Measurements from ENCODE around the gene AMZ1. TPM values are rescaled to one million over a fixed set of nuclear protein-coding genes. Genes with fewer than 3 reads are reported as not detected.

The AMZ1 gene
- total RNA-seq, 1 experiment from 2014 or later, result 1.2 TPM

DNA sequence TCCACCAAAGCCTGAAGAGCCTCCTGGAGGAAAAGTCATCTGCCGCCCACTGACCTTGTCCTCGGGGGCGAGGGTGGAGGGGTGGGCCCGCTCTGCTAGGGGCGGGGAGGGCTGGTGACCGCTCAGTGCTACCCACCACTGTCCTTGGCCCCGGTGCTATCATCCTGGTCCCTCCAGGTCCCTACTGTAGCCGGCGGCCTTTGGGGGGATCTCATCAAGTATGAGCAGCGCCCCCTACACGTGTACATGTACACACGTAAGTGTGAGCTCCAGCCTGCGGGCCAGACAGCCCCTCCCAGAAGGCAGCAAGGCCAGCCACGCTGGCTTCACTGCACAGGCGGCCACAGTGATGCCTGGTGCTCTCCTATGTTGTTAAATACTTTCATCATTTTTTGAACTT is 36.7 kb upstream of the AMZ1 start:
- no peak for DNase-seq (ENCODE audit: low read depth)

DNA sequence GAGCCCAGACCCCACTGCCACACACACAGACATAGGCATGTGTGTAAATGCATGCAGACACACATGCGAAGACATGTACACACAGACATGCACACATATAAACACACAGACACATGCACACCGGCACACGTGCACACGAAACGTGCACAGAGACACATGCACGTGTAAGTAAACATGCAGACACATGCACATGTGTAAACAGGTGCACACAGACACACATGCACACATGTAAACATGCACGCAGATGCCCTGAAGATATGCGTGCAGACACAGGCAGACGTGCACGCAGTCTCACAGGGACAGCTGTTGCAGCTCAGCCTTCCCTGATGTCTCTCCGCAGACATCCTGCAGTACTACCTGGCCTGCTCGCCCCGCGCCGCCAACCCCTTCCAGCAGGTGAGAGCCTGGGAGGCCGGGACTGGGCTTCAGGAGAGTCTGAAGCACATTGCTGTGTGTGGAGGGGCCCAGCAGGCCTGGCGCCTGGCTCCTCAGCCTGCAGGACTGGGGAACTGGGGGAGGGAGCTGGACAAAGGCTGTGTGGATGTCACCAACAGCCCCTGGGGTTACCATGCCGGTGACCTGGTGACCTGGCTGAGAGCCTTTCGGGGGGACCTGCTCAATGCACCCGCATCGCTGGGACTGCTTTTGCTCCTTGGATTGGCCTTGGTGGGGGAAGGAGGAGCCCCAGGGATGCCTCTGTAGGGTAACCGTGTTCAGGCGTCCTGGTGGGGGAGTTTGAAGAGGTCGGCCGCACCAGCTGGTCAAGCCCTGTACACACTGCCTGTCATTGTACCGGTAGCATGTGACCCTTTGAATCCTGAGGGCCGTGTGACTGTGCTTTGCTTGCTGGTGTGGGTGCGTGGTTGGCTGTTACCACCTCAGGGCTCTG is 35.9 kb upstream of the AMZ1 start:
- DNase-seq (ENCODE audit: low read depth), result no peak

DNA sequence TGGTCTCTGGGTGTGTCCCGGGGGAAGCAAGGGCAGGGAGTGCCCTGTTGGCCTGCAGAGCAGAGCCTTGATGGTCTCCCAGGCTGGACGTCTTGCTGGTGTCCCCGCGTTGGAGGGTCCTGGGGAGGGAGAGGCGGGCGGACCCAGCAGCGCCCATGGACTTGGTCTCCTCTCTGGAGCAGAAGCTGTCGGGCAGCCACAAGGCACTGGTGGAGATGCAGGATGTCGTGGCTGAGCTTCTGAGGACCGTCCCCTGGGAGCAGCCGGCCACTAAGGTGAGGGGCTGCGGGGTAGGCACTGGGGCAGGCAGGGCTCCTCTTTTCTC is 35.3 kb upstream of the AMZ1 start:
- DNase-seq (ENCODE audit: low read depth), result no peak

DNA sequence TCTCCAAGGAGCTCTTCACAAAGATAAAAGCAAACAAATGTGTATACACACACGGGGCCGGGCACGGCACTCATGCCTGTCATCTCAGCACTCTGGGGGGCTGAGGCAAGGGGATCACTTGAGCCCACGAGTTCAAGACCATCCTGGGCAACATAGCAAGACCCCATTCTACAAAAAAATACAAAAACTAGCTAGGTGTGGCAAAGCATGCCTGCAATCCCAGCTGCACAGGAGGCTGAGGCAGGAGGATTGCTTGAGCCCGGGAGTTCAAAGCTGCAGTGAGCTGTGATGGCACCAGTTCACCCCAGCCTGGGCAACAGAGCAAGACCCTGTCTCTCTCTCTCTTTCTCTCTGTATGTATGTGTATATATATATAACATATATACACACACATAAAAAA is 33.9 kb upstream of the AMZ1 start:
- no peak for DNase-seq (ENCODE audit: low read depth)

DNA sequence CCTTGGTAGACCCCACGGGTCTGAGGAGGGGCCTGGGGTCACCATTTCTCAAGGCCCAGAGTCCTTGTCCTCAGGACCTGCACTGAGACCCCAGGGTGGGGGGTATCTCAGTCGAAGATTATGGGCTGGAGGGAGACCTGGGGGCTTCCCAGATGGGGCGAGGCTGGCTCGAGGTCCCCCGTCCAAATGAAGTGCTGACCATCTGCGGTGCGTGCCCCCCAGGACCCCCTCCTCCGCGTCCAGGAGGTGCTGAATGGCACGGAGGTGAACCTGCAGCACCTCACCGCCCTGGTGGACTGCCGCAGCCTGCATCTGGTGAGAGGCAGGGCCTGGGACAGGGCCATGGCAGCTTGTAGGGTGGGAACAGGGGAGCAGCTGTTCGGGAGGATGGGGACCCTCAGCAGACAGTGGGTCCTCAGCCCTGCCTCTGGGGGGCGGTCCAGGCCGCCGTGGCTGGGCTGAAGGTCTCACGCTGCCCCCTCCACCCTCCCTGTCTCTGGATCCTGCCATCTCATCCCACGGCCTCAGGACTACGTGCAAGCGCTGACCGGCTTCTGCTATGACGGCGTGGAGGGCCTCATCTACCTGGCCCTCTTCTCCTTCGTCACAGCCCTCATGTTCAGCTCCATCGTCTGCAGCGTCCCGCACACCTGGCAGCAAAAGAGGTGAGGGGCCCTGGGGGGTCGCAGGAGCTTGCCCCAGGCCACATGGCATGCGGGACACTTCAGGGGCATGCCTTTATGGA is 32.0 kb upstream of the AMZ1 start:
- DNase-seq (ENCODE audit: low read depth), result no peak

DNA sequence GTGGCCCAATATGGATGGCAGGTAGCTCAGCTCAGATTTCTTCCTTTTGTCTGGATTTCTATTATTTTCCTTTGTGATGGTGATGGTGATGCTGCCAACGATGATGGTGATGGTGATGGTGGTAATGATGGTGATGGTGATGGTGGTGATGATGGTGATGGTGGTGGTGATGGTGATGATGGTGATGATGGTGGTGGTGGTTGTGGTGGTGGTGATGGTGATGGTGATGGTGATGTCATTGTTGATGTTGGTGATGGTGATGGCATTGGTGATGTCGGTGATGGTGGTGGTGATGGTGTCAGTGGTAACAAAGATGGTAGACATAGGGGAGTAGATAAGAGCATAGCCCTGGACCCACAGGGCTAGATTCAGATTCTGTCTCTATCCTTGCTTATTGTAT is 30.8 kb upstream of the AMZ1 start:
- DNase-seq (ENCODE audit: low read depth), result no peak

DNA sequence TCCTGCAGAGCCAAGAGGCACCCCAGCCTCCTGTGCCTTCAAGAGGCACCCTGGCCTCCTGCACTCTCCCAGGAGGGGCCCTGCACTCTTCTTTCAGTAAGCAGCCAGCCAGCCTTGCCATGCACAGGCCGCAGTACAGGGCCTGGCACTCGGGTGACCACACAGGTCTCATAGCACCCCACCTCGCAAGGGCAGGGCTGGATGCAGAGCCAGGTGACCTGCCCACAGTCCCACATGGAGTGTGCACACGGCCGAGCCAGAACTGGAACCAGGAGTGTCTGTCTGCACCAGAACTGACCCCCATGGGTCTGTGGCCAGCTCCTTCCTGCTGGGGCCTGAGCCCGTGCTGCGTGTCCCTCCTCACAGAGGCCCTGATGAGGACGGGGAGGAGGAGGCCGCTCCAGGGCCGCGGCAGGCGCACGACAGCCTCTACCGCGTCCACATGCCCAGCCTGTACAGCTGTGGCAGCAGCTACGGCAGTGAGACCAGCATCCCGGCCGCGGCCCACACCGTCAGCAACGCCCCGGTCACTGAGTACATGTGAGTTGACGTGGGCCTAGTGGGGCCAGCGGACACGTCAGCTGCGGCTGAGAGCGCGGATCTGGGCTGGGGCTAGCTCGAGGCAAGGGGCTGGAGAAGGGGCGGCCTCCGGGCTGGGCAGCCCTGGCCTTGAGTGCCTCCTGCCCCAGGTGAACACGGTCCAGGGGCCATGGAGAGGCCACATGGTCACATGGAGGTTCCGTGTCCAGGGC is 29.9 kb upstream of the AMZ1 start:
- DNase-seq (ENCODE audit: low read depth), result no peak

DNA sequence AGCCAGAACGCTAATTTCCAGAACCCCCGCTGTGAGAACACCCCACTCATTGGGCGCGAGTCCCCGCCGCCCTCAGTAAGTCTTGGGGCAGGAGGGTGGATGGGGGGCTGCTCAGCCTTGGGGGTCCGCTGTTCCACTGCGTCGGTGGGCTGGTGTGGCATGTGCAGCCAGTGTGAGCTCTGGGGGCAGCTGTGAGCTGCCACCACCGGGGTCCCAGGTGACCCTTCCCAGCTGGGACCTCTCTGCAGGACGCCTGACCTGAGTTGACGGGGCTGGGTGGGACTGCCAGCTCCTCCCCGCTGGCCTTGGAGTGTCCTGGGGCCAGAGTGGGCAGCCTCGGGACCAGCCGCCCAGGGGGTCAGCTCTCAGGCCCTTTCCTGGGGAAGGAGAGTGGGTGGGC is 29.1 kb upstream of the AMZ1 start:
- no peak for DNase-seq (ENCODE audit: low read depth)

DNA sequence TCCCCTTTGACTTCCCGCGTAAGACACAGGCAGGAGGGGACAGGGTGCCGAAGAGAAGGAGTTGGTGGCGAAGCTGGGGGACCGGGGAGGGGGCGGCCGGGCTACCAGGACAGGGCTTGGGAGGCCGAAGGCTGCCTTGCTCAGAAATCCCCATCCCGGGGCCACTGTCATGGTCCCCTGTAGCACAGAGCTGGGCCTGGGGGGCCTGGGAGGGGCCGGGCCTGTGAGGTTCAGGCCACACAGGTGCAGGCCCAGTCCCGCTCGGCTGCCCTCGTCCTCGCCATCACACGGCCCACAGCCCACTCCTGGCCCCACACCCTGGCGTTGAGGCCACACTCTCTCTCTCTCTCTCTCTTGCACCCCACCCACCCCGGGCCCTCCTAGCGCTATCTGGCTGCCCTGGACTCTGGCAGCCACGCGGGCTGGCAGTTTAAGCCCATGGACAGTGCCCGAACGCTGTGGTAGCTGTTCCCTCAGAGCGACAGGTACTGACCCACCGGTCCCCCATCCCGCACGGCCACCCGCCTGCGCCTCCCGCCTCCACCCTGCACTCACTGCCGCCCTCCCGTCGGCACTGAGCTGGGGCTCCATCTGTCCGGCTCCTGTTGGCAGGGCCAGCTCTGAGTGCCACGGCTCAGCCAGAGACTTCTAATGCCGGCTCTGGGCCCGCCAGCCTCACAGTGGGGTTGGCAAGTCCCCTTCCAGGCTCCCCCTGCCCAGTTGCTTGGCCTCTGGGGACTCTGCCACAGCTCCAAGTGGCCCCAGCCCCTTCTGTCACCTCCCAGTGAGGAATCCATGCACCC is 28.2 kb upstream of the AMZ1 start:
- DNase-seq (ENCODE audit: low read depth), result no peak

DNA sequence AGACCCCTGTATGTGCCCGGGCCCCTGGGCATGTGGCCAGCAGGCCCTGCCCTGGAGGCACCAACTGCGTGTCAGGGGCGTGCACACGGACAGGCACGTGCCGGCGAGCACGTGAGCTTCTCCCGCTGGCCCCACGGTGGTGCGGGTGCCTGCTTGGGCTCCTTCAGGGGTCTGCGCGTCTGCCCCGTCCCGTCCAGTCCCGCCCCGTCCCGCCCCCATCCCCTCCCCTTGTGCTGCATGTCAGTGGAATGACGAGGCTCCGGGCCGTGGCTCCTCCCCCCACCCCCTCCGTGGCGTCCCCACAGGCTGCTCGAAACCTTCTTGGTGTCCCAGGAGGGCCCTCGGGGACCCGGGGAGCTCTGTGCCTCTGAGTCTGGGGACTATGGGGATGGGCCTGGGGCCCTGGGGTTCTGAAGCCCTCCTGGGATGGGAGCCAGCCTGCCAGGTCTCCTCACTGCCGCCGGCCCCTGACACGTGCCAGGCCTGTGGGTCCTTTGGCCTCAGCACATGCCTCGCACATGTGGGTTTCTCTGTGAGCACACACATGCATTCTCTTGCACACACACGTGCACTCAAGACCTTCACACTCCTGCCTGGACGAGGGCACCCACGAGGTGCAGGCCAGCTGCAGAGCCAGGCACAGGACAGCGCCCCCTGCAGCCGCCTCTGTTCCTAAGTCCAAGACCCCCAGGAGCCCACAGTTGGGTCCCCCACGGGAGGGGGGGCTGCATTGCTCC is 27.5 kb upstream of the AMZ1 start:
- DNase-seq (ENCODE audit: low read depth), result no peak

DNA sequence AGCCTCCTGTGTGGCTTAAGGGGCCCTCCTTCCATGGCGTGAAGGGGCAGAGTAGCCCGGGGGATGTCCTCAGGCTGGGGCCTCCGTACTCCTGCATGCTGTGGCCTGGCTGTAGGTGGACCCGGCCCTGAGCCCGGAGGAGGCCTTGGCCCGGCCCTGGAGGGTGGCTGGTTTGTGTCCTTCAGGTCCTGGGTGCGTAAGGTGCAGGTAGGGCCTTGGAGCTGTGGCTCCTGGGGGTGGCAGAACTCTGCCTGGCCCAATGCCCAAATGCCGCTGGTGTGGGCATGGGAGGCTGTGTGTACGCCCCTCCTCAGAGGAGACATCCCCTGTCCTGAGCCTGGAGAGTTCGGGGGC is 26.9 kb upstream of the AMZ1 start:
- DNase-seq (ENCODE audit: low read depth), result no peak

DNA sequence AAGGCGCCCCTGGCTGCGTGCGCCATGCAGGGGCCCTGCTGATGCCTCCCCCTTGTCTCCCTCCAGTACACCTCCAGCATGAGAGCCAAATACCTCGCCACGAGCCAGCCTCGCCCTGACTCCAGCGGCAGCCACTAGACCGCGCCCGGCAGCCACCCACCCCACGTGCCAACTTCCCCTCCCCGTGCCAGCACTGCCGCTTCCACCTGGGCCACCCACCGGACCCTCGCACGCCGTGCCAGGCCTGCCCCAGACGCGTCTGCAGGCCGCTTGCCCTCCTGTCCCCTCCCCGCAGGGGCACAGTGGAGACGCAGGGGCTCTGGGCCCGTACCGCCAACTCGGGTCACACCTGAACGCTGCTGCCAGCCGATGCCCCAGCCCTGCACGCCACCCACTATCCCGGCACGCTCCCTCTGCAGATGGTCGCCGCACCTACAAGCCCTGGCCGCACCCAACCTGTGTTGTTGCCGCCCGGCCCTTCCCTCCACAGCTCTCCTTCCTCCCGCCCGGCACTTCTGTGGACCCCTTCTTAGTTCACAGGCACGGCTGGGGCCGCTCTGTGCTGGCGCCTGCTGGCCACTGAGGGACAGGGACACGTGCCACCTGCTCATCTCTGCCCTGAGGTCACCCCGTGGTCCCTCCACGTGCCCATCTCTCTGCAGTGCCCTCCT is 26.3 kb upstream of the AMZ1 start:
- DNase-seq (ENCODE audit: low read depth), result no peak

DNA sequence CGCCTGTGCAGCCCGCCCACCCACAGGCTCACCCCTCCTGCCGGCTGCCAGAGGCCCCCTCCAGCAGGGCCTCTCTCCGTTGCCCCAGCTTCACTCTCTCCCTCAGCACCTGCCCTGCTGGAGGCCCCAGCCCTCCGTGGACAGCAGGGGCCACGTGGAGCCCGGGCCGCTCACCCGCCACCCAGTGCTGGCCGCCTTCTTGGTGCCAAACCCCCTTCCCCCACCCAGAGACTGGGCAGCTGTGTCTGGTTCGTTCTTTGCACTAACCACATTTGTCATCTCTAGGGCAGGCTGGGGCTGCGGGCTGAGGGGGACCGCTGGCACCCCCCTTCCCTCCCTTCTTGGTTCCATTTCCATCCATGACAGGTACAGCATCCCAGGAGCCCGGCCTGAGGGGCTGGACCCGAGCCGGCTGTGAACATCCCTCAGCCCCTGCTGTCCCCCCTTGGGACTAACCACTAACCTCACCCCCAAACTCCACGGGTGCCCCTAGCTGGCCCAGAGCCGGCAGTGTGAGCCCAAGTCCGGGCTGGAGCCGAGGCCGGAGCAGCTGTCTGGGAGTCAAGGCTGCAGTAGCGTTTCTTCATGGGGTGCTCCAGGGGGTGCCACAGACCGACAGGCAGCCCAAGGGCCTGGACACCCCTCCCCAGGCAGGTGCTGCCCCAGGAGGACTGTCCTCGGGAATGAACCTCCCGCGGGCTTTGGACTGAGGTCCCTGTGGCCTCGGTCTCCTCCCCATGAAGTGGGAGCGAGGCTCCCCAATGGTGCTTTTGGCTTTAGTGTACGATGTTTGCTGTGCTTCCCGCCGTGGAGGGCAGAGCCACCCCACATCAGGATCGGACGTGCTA is 25.5 kb upstream of the AMZ1 start:
- DNase-seq (ENCODE audit: low read depth), result no peak

DNA sequence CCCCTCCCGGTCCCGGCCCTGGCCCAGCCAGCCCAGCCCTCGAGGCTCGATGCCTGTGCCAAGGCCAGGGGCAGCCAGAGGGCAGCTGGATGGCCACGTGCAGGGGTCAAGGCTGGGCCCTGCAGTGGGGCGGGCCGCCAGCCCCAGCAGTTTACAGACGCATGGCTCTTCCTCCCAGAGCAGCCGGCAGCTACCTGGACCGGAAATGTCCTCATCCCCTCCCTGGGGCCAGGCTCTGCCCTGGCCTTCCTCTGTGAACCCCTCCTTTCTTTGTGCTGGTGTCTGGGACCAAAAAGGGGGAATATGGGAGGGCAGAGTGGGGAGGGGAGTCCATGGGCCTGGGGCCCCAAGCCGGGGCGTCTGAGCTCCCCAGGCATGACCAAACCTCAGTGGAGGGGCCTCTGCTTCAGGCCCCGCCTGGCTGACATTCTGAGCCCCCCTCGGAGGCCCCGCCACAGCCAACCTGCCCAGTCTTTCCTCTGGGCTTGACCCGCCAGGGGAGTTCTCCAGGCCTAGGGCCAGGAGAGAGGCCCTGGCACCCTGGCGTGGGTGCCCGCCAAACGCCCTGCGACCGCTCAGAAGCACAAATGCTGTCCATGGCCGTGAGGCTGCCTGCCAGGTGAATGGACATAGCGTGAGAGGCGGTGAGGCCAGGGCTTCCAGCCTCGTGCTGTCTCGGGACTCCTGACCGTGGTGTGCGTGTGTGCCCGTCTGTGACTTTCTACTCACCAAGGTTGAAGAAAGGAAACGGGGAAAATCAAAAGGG is 24.7 kb upstream of the AMZ1 start:
- DNase-seq (ENCODE audit: low read depth), result peak; percentile 28

DNA sequence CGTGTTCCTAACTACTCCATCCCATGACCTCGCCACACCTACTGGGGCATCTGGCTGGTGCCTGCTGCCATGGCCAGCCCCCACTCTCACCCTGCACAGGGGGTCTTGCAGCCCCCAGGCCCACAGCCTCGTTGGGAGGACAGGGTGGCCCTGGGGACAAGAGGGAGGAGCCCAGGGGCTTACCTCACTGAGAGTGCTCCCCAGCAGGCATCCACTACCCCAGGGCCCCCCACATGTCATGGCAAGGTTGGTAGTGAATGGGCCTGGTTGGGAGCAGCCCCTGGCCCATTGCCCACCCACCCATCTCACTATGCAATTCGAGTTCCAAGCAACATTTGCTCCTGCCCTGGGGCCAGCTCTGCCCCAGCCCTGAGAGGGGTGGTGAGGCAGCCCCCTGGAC is 24.0 kb upstream of the AMZ1 start:
- no peak for DNase-seq (ENCODE audit: low read depth)

DNA sequence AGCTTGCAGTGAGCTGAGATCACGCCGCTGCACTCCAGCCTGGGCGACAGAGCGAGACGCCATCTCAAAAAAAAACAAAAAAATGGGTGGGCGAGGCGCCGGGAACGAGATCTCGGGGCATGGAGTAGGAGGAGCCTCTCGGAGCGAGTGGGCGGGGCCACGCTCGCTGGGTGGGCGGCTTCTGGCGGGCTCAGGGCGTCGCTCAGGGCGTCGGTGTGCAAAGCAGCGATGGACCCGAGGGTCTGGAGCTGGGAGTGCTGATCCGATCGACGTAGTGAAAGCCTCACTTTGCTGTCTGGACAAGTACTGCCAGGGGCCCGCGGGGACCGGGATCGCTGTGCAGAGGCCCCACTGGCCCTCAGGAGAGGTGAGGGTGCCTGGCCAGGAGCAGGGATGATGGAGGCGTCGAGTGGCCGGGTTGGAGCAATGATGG is 22.6 kb upstream of the AMZ1 start:
- no peak for DNase-seq (ENCODE audit: low read depth)

DNA sequence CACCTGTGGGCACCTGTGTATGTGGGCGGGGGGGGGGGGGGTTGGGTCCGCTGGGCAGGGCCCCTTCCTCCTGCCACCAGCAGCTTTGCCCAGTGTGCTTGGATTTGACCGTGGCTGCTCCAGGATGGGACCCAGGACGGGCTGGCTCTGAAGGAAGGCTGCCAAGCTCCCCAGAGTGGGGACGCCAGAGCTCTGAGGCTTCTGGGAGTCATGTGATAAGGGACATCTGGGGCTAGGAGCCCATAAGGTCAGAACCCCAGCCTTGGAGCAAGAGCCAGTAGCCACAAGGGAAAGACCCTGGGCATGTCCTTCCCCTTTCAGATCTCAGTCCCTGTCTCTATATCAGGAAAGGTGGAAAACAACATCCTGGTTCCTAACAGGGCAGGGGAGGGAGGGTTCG is 21.8 kb upstream of the AMZ1 start:
- no peak for DNase-seq (ENCODE audit: low read depth)

DNA sequence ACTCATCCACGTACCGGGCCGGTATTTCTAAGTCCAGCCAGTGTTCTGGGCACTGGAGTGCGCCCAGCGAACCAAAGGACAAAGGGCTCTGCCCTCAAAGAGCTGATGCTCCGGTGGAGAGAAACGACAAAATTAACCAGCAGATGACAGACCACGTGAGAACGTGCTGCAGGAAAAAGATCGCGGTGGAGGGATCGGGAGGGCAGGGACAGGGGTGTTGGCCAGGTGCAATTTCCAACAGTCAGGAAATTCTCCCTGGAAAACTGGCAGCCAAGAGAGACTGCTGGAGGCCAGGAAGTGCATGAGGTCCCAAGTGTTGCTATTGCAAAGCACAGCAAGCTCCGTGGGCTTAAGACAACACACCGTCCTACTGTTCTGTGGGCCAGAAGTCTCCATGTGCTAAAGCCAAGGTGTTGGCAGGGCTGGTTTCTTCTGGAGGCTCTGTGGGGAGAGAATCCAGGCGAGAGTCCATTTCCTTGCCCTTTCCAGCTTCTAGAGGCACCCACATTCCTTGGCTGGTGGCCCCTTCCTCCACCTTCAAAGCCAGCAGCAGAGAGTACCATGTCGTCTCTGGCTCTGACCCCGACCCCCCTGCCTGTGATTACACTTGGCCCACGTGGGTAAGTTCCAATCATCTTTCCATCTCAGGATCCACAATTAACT is 21.3 kb upstream of the AMZ1 start:
- peak; percentile 30 for DNase-seq (ENCODE audit: low read depth)

All from M059J (cell line).